ENCODE data around the gene MS4A7. TPM values are rescaled to one million over a fixed set of nuclear protein-coding genes. Genes with fewer than 3 reads are reported as not detected.

MS4A7 gene
- total RNA-seq, 1 donor from 2014 or later, result not detected

DNA sequence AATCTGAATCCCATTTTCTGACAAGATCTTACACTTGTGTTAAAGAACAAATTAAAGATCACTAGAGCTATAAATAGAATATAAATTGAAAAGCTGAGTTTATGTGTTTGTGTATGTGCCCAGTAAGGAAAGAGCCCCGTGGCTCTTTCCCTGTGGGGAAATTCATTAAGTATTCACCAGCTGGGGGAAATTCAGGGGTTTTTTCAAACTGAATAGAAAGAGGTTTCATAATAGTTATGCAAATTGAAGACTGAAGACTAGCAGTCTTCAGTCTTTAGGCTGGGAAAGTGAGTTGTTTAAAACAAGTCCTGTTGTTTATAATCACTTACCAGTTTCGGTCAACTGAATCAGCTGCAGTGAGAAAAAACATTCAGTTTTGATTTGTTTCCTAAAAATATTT lies 11.3 kb upstream of the MS4A7 start:
- DNase-seq (ENCODE audit: low read depth), result no peak
- TF ChIP-seq, protein P1, sequence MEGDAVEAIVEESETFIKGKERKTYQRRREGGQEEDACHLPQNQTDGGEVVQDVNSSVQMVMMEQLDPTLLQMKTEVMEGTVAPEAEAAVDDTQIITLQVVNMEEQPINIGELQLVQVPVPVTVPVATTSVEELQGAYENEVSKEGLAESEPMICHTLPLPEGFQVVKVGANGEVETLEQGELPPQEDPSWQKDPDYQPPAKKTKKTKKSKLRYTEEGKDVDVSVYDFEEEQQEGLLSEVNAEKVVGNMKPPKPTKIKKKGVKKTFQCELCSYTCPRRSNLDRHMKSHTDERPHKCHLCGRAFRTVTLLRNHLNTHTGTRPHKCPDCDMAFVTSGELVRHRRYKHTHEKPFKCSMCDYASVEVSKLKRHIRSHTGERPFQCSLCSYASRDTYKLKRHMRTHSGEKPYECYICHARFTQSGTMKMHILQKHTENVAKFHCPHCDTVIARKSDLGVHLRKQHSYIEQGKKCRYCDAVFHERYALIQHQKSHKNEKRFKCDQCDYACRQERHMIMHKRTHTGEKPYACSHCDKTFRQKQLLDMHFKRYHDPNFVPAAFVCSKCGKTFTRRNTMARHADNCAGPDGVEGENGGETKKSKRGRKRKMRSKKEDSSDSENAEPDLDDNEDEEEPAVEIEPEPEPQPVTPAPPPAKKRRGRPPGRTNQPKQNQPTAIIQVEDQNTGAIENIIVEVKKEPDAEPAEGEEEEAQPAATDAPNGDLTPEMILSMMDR (IDR thresholded peaks at IDR 0.05; ENCODE audit: insufficient read depth, low read length, poor library complexity, severe bottlenecking), result no peak
- no peak overlapping the region for H3K4me3 ChIP-seq (ENCODE audit: low read depth, low read length)
- H3K27me3 ChIP-seq (ENCODE audit: control insufficient read depth, insufficient read depth, low read length), result peaks cover 6% of the 10 kb centered on the region
- H3K36me3 ChIP-seq (ENCODE audit: control insufficient read depth, insufficient read depth, low read length), result no peaks in the 10 kb centered on the region

DNA sequence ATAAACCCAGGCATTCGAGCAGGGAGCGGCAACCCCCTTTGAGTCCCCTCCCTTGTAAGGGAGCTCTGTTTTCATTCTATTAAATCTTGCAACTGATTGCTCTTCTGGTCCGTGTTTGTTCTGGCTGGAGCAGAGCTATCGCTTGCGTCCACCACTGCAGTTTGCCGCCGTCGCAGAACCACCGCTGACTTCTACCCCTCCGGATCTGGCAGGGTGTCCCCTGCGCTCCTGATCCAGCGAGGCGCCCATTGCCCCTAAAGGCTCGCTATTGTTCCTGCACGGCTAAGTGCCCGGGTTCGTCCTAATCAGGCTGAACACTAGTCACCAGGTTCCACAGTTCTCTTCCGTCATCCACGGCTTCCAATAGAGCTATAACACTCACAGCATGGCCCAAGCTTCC lies 10.4 kb upstream of the MS4A7 start:
- DNase-seq (ENCODE audit: low read depth), result no peak
- peaks cover 6% of the 10 kb centered on the region for H3K27me3 ChIP-seq (ENCODE audit: control insufficient read depth, insufficient read depth, low read length)
- TF ChIP-seq, protein P1 (IDR thresholded peaks at IDR 0.05; ENCODE audit: insufficient read depth, low read length, poor library complexity, severe bottlenecking), result no peak
- no peaks in the 10 kb centered on the region for H3K36me3 ChIP-seq (ENCODE audit: control insufficient read depth, insufficient read depth, low read length)
- no peak overlapping the region for H3K4me3 ChIP-seq (ENCODE audit: low read depth, low read length)

DNA sequence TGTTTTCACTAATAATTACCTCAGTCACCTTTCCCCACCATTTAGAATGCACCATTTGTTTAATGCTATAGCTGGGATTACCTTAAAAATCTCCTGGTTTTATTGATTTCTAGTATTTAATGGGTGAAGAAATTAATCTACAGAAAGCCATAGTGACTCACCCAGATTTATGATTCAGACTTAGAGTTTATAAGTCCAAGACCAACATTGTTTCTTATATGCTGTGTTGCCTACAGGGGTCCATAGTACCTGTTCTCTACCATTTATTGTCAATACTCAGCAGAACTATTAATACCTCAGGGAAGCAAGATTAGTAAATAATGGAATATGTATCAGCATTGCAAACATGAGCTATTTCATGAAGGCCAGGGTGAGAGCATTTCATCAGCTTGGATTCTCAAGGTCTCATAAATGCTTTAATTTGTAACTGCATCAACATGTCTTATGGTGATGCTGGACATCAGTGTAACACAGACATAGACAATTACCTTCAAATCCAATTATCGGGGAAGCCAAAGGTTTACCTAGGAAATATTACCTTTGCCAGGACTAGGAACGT lies 8.0 kb upstream of the MS4A7 start:
- DNase-seq (ENCODE audit: low read depth), result no peak
- Histone ChIP-seq H3K27me3 (ENCODE audit: control insufficient read depth, insufficient read depth, low read length) (no peaks in the 10 kb centered on the region), H3K36me3 (ENCODE audit: control insufficient read depth, insufficient read depth, low read length) (no peaks in the 10 kb centered on the region), H3K4me3 (ENCODE audit: low read depth, low read length) (no peak overlapping the region)
- TF ChIP-seq, protein P1 (IDR thresholded peaks at IDR 0.05; ENCODE audit: insufficient read depth, low read length, poor library complexity, severe bottlenecking), result no peak

DNA sequence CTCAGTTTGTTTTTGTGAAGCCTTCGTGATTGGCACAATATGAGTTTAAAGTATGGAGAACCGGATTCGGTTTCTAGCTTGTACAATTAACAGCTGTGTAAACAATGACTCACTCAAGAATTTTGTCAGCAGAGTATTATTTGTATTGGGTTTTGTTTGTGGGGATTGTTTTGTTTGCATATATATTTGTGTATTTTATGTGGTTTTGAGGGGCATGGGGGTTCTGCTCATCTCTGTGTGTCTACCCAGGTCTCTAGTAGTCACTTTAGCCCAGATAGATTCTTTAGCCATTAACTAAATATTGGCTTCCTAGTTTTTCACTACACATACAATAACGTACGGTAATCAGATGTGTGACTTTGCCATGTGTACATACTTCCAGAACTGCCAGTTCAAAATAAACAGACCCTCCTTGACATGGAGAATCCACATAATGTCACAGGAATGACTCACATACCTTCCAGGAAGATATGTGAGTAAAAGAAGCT lies 7.5 kb upstream of the MS4A7 start:
- TF ChIP-seq, protein P1 (IDR thresholded peaks at IDR 0.05; ENCODE audit: insufficient read depth, low read length, poor library complexity, severe bottlenecking), result no peak
- Histone ChIP-seq H3K27me3 (ENCODE audit: control insufficient read depth, insufficient read depth, low read length) (no peaks in the 10 kb centered on the region), H3K36me3 (ENCODE audit: control insufficient read depth, insufficient read depth, low read length) (no peaks in the 10 kb centered on the region), H3K4me3 (ENCODE audit: low read depth, low read length) (no peak overlapping the region)
- DNase-seq (ENCODE audit: low read depth), result no peak

DNA sequence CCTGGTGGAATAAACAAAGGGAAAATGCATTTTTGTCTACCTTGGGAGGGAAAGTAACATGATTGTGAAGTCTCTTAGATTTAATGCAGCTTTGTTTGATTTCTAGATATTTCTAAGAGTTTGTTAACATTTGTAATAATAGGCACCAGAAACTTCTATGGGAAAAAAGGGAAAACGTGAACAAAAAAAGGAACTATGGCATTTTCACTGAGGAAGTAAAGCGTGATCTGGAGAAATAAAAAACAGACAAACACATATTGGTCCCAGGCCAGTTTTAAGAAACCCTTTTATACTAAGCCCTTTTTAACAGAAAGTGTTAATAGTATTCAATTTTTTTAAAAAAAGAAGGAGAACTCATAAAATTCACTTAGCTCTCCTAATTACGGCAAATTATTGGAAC lies 6.9 kb upstream of the MS4A7 start:
- H3K36me3 ChIP-seq (ENCODE audit: control insufficient read depth, insufficient read depth, low read length), result no peaks in the 10 kb centered on the region
- no peaks in the 10 kb centered on the region for H3K27me3 ChIP-seq (ENCODE audit: control insufficient read depth, insufficient read depth, low read length)
- TF ChIP-seq, protein P1 (IDR thresholded peaks at IDR 0.05; ENCODE audit: insufficient read depth, low read length, poor library complexity, severe bottlenecking), result no peak
- no peak overlapping the region for H3K4me3 ChIP-seq (ENCODE audit: low read depth, low read length)
- no peak for DNase-seq (ENCODE audit: low read depth)

DNA sequence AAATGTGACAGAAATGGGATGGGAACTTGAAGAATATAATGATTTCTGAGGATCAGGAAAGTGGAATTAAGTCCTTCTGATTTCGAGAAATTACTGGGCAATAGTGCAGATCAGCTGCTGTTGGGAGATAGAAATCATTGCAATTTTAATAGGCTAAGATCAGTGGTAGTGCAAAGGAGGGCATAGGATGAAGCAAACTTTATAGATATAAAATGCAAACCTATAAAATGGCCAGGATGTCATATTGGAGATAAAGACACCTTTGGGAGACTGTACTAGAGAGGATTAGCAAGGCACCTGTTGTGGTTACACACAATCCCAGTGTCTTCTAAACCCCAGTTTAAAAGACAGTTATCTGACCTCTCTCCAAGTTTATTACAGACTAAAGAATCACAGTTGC lies 6.5 kb upstream of the MS4A7 start:
- Histone ChIP-seq H3K4me3 (ENCODE audit: low read depth, low read length) (no peak overlapping the region), H3K27me3 (ENCODE audit: control insufficient read depth, insufficient read depth, low read length) (no peaks in the 10 kb centered on the region), H3K36me3 (ENCODE audit: control insufficient read depth, insufficient read depth, low read length) (no peaks in the 10 kb centered on the region)
- TF ChIP-seq, protein P1 (IDR thresholded peaks at IDR 0.05; ENCODE audit: insufficient read depth, low read length, poor library complexity, severe bottlenecking), result no peak
- no peak for DNase-seq (ENCODE audit: low read depth)
